Measurements from ENCODE around the gene TNS1. TPM values are rescaled to one million over a fixed set of nuclear protein-coding genes. Genes with fewer than 3 reads are reported as not detected.

The TNS1 gene
- total RNA-seq, 1 donor from 2014 or later: 54.5 TPM

DNA sequence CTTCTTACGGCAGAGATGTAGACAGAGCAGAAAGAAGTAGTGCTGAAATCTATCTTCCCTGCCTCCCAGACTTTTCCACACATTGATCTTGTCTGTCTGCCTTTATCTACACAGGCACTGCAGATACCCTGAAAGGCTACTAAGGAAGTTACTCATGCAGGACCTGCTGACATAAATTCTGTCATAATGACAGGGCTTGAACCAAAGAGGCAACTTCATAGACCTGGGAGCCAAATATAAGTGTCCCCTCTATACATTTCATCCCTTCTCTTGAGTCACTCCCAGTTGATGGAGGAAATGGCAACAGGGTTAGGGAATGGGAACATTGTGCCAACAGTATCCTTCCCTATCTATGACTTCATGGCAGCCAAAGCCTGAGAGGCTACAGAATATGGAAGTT is 157.5 kb downstream of the TNS1 start:
- DNase-seq (ENCODE audit: low read depth): no peak
- H3K36me3 ChIP-seq (ENCODE audit: control insufficient read depth, insufficient read depth, low read length): no peaks in the 10 kb centered on the region
- TF ChIP-seq, protein P1, sequence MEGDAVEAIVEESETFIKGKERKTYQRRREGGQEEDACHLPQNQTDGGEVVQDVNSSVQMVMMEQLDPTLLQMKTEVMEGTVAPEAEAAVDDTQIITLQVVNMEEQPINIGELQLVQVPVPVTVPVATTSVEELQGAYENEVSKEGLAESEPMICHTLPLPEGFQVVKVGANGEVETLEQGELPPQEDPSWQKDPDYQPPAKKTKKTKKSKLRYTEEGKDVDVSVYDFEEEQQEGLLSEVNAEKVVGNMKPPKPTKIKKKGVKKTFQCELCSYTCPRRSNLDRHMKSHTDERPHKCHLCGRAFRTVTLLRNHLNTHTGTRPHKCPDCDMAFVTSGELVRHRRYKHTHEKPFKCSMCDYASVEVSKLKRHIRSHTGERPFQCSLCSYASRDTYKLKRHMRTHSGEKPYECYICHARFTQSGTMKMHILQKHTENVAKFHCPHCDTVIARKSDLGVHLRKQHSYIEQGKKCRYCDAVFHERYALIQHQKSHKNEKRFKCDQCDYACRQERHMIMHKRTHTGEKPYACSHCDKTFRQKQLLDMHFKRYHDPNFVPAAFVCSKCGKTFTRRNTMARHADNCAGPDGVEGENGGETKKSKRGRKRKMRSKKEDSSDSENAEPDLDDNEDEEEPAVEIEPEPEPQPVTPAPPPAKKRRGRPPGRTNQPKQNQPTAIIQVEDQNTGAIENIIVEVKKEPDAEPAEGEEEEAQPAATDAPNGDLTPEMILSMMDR (IDR thresholded peaks at IDR 0.05; ENCODE audit: insufficient read depth, low read length, poor library complexity, severe bottlenecking): no peak
- no peaks in the 10 kb centered on the region for H3K27me3 ChIP-seq (ENCODE audit: control insufficient read depth, insufficient read depth, low read length)
- no peak overlapping the region for H3K4me3 ChIP-seq (ENCODE audit: low read depth, low read length)

DNA sequence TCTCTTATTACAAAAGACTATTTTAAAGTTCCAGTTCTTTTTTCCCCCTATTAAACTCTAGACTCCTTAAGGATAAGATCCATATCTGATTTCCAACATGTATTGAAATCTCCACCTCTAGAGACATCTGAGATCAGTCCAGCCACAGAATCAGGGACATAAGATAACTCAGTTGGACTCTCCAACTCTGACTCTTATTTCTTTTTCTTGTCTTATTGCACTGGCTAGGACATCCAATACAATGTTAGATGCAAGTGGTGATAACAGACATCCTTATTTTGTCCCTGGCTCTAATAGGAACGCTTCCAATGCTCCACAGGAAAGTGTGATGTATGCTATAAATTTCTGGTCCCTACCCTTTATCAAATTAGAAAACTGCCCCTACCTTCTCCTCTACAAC is 158.1 kb downstream of the TNS1 start:
- H3K36me3 ChIP-seq (ENCODE audit: control insufficient read depth, insufficient read depth, low read length): no peaks in the 10 kb centered on the region
- no peak for DNase-seq (ENCODE audit: low read depth)
- H3K4me3 ChIP-seq (ENCODE audit: low read depth, low read length): no peak overlapping the region
- no peaks in the 10 kb centered on the region for H3K27me3 ChIP-seq (ENCODE audit: control insufficient read depth, insufficient read depth, low read length)
- TF ChIP-seq, protein P1 (IDR thresholded peaks at IDR 0.05; ENCODE audit: insufficient read depth, low read length, poor library complexity, severe bottlenecking): no peak

DNA sequence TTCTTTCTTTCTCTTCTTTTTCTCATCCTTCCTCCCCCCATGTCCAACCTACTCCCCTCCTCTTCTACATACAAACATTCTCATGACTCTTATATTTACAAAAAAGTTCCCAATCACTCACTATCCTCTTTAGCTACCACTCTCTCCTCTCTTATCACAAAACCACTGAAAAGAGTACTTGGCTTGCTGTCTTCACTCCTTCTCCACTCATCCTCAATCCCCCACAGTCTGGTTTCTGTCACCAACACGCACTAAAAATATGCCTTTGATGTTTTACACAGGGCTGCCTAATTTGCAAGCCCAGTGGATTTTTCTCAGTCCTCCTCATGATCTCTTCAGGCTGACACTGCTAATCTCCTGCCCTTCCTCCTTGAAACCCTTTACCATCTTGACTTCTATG is 159.5 kb downstream of the TNS1 start:
- Histone ChIP-seq H3K36me3 (ENCODE audit: control insufficient read depth, insufficient read depth, low read length) (no peaks in the 10 kb centered on the region), H3K27me3 (ENCODE audit: control insufficient read depth, insufficient read depth, low read length) (no peaks in the 10 kb centered on the region), H3K4me3 (ENCODE audit: low read depth, low read length) (no peak overlapping the region)
- TF ChIP-seq, protein P1 (IDR thresholded peaks at IDR 0.05; ENCODE audit: insufficient read depth, low read length, poor library complexity, severe bottlenecking): no peak
- DNase-seq (ENCODE audit: low read depth): no peak

DNA sequence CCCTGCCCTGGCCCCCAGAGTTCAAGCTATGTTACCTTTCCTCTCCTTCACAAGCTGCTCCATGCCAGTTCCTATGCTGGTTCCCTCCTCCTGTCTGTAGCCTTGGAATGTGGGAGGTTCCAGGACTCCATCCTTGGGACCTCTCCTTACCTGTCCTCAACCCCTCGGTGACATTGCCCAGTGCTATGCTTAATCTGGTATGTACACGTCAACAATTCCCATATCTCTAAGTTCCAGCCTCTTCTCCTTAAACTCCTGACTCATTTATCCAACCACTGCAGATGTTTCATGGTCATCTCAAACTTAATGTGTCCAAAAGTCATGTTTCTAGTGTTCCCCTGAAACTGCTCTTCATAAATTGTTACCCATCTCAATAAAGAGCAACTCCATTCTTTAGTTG is 160.8 kb downstream of the TNS1 start:
- TF ChIP-seq, protein P1 (IDR thresholded peaks at IDR 0.05; ENCODE audit: insufficient read depth, low read length, poor library complexity, severe bottlenecking): no peak
- Histone ChIP-seq H3K27me3 (ENCODE audit: control insufficient read depth, insufficient read depth, low read length) (no peaks in the 10 kb centered on the region), H3K4me3 (ENCODE audit: low read depth, low read length) (no peak overlapping the region), H3K36me3 (ENCODE audit: control insufficient read depth, insufficient read depth, low read length) (no peaks in the 10 kb centered on the region)
- no peak for DNase-seq (ENCODE audit: low read depth)

DNA sequence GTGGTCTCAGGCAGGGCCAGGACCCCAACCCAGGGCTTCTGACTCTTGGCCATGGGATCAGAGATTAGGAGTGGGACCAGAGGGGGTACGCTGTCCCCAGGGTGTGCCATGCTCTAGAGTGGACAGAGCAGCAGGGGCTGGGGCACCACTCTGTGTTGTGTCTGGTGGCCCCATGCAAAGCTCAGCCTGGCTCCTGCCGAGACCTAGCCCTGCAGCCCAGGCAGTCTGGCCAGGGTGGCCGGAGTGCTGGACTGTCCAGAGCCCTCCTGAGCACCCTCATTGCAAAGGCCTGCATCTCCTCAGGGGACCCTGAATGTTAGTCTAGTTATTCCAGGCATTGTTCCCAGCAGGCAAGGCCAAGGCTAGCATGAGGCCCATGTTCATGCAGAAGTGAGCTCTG is 162.3 kb downstream of the TNS1 start:
- Histone ChIP-seq H3K4me3 (ENCODE audit: low read depth, low read length) (no peak overlapping the region), H3K36me3 (ENCODE audit: control insufficient read depth, insufficient read depth, low read length) (no peaks in the 10 kb centered on the region)

DNA sequence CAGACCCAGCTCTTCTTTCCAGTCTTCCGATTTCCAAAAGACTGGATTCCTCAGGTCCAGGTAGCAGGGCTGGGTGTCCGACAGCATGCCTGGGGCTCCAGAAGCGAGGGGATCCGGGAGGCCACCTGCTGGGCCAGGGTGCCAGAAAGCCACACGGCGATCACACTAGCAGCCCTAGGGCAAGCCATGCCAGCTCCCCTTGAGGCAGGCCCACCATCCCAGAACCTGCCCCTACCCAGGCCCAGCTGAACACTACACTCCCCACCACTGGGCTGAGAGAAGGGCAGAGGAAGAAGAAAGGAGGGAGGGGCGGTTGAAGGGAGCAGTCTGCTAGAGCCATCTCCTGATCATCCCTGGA is 163.1 kb downstream of the TNS1 start:
- TF ChIP-seq, protein P1 (IDR thresholded peaks at IDR 0.05; ENCODE audit: insufficient read depth, low read length, poor library complexity, severe bottlenecking): no peak
- Histone ChIP-seq H3K36me3 (ENCODE audit: control insufficient read depth, insufficient read depth, low read length) (no peaks in the 10 kb centered on the region), H3K4me3 (ENCODE audit: low read depth, low read length) (no peak overlapping the region), H3K27me3 (ENCODE audit: control insufficient read depth, insufficient read depth, low read length) (no peaks in the 10 kb centered on the region)
- no peak for DNase-seq (ENCODE audit: low read depth)

More for the DNA sequence above, 162.3 kb downstream of the TNS1 start:
- no peaks in the 10 kb centered on the region for H3K27me3 ChIP-seq (ENCODE audit: control insufficient read depth, insufficient read depth, low read length)
- TF ChIP-seq, protein P1 (IDR thresholded peaks at IDR 0.05; ENCODE audit: insufficient read depth, low read length, poor library complexity, severe bottlenecking): no peak
- no peak for DNase-seq (ENCODE audit: low read depth)

Measured in kidney epithelial cell (primary cell).